OCI-LY3 (cell line): ENCODE measurements around the gene GPC3.

Experiments
- H2AFZ ChIP-seq: fragments of 200-600, 300-600 bp; shearing (Covaris generic); 2 replicates; pipeline ENCODE4 v1.6.0; 2014; ENCODE audit warnings: antibody characterized with exemption, low read depth, low read length
- H3K27ac ChIP-seq: fragments of 200-600, 300-600 bp; sonication (generic); 2 replicates; pipeline ENCODE4 v1.5.1; 2014; ENCODE audit warnings: mild to moderate bottlenecking, low read length, moderate library complexity, mixed read lengths
- H3K27me3 ChIP-seq: fragments of 200-600, 300-600 bp; sonication (generic); 2 replicates; pipeline ENCODE4 v1.6.1; 2014; ENCODE audit warnings: low read depth, low read length, mixed read lengths
- H3K36me3 ChIP-seq: fragments of 200-600, 300-600 bp; sonication (generic); replicated peaks from 2 replicates; pipeline ENCODE3; 2014; ENCODE audit warnings: low read depth, low read length, mixed read lengths
- H3K4me1 ChIP-seq: fragments of 300-600, 200-600 bp; sonication (generic); 2 replicates; pipeline ENCODE4 v1.6.1; 2014; ENCODE audit warnings: low read length, mixed read lengths
- H3K4me2 ChIP-seq: fragments of 200-600, 300-600 bp; sonication (generic); 2 replicates; pipeline ENCODE4 v1.6.1; 2014; ENCODE audit warnings: low read length, mixed read lengths
- H3K4me3 ChIP-seq: fragments of 300-600, 200-600 bp; sonication (generic); 2 replicates; pipeline ENCODE4 v1.5.1; 2014; ENCODE audit warnings: antibody characterized with exemption, mild to moderate bottlenecking, low read length, moderate library complexity
- H3K79me2 ChIP-seq: fragments of 300-600, 200-600 bp; shearing (Covaris generic); 2 replicates; pipeline ENCODE4 v1.6.1; 2014; ENCODE audit warnings: mild to moderate bottlenecking, low read length, mixed read lengths
- H3K9ac ChIP-seq: fragments of 300-600, 200-600 bp; shearing (Covaris generic); 2 replicates; pipeline ENCODE4 v1.6.0; 2014; ENCODE audit warnings: mild to moderate bottlenecking, low read length, moderate library complexity
- H3K9me3 ChIP-seq: fragments of 200-600, 300-600 bp; shearing (Covaris generic); 2 replicates; pipeline ENCODE4 v1.6.1; 2014; ENCODE audit warnings: low read length, mixed read lengths; ENCODE audit not compliant: insufficient read depth
- H4K20me1 ChIP-seq: fragments of 200-600, 300-600 bp; sonication (generic); 2 replicates; pipeline ENCODE4 v1.6.1; 2016; ENCODE audit warnings: low read length, mixed read lengths; ENCODE audit not compliant: insufficient read depth
- CTCF ChIP-seq: fragments of 200-600, 300-600 bp; sonication (generic); IDR thresholded peaks from 2 replicates; pipeline ENCODE4 v1.5.1; 2014; ENCODE audit warnings: antibody characterized with exemption, low read length, low read depth
- EZH2phosphoT487 ChIP-seq: fragments of 200-600 bp; shearing (Covaris generic); IDR thresholded peaks from 2 replicates; pipeline ENCODE4 v1.6.1; 2018; ENCODE audit warnings: antibody characterized with exemption, mixed run types, low read depth

The GPC3 gene

GRCh38 chrX:133541021-133541420 lies 444.4 kb downstream of the GPC3 start:
- no peaks in the 10 kb centered on the region for H3K27me3 ChIP-seq
- H3K4me3 ChIP-seq = no peak overlapping the region
- H3K9ac ChIP-seq = no peak overlapping the region
- H3K9me3 ChIP-seq = no peaks in the 10 kb centered on the region
- TF ChIP-seq CTCF (no peak), EZH2phosphoT487 (no peak)
- no peak overlapping the region for H3K4me2 ChIP-seq
- no peaks in the 10 kb centered on the region for H3K36me3 ChIP-seq
- no peaks in the 10 kb centered on the region for H4K20me1 ChIP-seq
- H3K4me1 ChIP-seq = no peaks in the 10 kb centered on the region
- H2AFZ ChIP-seq = no peak overlapping the region
- H3K27ac ChIP-seq = no peak overlapping the region
- H3K79me2 ChIP-seq = no peaks in the 10 kb centered on the region

GRCh38 chrX:133538148-133538547 lies 447.2 kb downstream of the GPC3 start:
- Histone ChIP-seq H3K4me2 (no peak overlapping the region), H3K27ac (no peak overlapping the region), H3K36me3 (no peaks in the 10 kb centered on the region), H3K9me3 (no peaks in the 10 kb centered on the region), H3K4me1 (no peaks in the 10 kb centered on the region), H3K79me2 (no peaks in the 10 kb centered on the region), H4K20me1 (no peaks in the 10 kb centered on the region), H2AFZ (no peak overlapping the region), H3K4me3 (no peak overlapping the region), H3K9ac (no peak overlapping the region), H3K27me3 (no peaks in the 10 kb centered on the region)
- TF ChIP-seq CTCF (no peak), EZH2phosphoT487 (no peak)

- no peaks in the 10 kb centered on the region for H3K79me2 ChIP-seq
- H2AFZ ChIP-seq = no peak overlapping the region
- H3K36me3 ChIP-seq = no peaks in the 10 kb centered on the region
- H3K27ac ChIP-seq = no peak overlapping the region
- no peaks in the 10 kb centered on the region for H3K9me3 ChIP-seq
- H3K27me3 ChIP-seq = no peaks in the 10 kb centered on the region
- H4K20me1 ChIP-seq = no peaks in the 10 kb centered on the region
- no peaks in the 10 kb centered on the region for H3K4me1 ChIP-seq
- H3K4me3 ChIP-seq = no peak overlapping the region
- no peak overlapping the region for H3K9ac ChIP-seq
- H3K4me2 ChIP-seq = no peak overlapping the region
- TF ChIP-seq EZH2phosphoT487 (no peak), CTCF (no peak)
Measured at GRCh38 chrX:133537142-133537541, 448.3 kb downstream of the GPC3 start.

- no peak overlapping the region for H3K4me2 ChIP-seq
- H3K79me2 ChIP-seq = no peaks in the 10 kb centered on the region
- no peaks in the 10 kb centered on the region for H3K36me3 ChIP-seq
- H2AFZ ChIP-seq = no peak overlapping the region
- H3K27ac ChIP-seq = no peak overlapping the region
- no peak overlapping the region for H3K4me3 ChIP-seq
- H3K9me3 ChIP-seq = no peaks in the 10 kb centered on the region
- no peaks in the 10 kb centered on the region for H4K20me1 ChIP-seq
- TF ChIP-seq EZH2phosphoT487 = no peak
- TF ChIP-seq CTCF = no peak
- H3K4me1 ChIP-seq = no peaks in the 10 kb centered on the region
- no peak overlapping the region for H3K9ac ChIP-seq
- H3K27me3 ChIP-seq = no peaks in the 10 kb centered on the region
Measured at GRCh38 chrX:133535066-133535465, 450.3 kb downstream of the GPC3 start.
